Endothelial cell of umbilical vein (primary cell): Measurements from ENCODE around the gene DNAAF2. TPM values are rescaled to one million over a fixed set of nuclear protein-coding genes. Genes with fewer than 3 reads are reported as not detected.

ENCODE experiments used
- BruUV-seq: library from RNA; stranded (reverse); fragments of 400-500 nt; replicated peaks from 2 replicates; lab custom pipeline; 2021; lab: Mats Ljungman, UMichigan
- CTCF ChIA-PET: fragments of 300-600, 350-600 bp; sonication (Branson Sonifier 250); formaldehyde crosslinking; loops from one replicate; lab custom pipeline; 2021; ENCODE audit warnings: antibody characterized with exemption, inconsistent platforms; lab: Charles Lee
- POLR2A ChIA-PET: fragments of 300-600, 350-600 bp; sonication (Branson Sonifier 250); formaldehyde crosslinking; loops from one replicate; lab custom pipeline; 2021; ENCODE audit warnings: antibody characterized with exemption, inconsistent platforms; lab: Charles Lee
- DNase-seq: peaks from one replicate; pipeline ENCODE4 v3.0.0-alpha.2; 2011; ENCODE audit warnings: low read depth, low spot score
- FAIRE-seq: peaks from 2 replicates; lab custom pipeline; 2011; peaks lifted over from hg19 to GRCh38; lab: Jason Lieb, UNC
- H2AFZ ChIP-seq: 2 replicates; pipeline ENCODE4 v1.6.0; 2012; ENCODE audit warnings: low read depth, low read length, control low read depth, inconsistent platforms
- H3K27ac ChIP-seq: 2 replicates; pipeline ENCODE4 v1.5.1; 2011; ENCODE audit warnings: low read depth, mild to moderate bottlenecking, control low read depth, low read length, moderate library complexity; ENCODE audit not compliant: insufficient read depth
- H3K27me3 ChIP-seq, 2 experiments: 2 replicates each; pipeline versions ENCODE4 v1.6.0 to v1.6.1; 2011; ENCODE audit warnings: low read length in 2 of 2, mixed read lengths in 1 of 2; ENCODE audit not compliant: control insufficient read depth in 2 of 2, insufficient read depth in 2 of 2
- H3K36me3 ChIP-seq, 2 experiments: 2 replicates in 1 of 2; 3 replicates in 1 of 2; pipeline ENCODE4 v1.5.1; 2011; ENCODE audit warnings: low read length in 2 of 2, mild to moderate bottlenecking in 1 of 2, moderate library complexity in 1 of 2; ENCODE audit not compliant: control insufficient read depth in 2 of 2, insufficient read depth in 2 of 2; ENCODE audit errors: extremely low read depth in 1 of 2
- H3K4me1 ChIP-seq: 3 replicates; pipeline ENCODE4 v1.5.1; 2011; ENCODE audit warnings: mild to moderate bottlenecking, low read length; ENCODE audit not compliant: control insufficient read depth, insufficient read depth; ENCODE audit errors: extremely low read depth
- H3K4me2 ChIP-seq: 2 replicates; pipeline ENCODE4 v1.6.1; 2011; ENCODE audit warnings: low read length, control low read depth, mixed read lengths; ENCODE audit not compliant: insufficient read depth
- H3K4me3 ChIP-seq, 3 experiments: fragments of 200-600 bp in 1 of 3; sonication (generic), shearing (Covaris generic) in 1 of 3; replicated peaks in 1 of 3; 2 replicates each; pipeline ENCODE4 v1.5.1; 2011 to 2016; ENCODE audit warnings: control low read depth in 3 of 3, low read length in 3 of 3, mild to moderate bottlenecking in 2 of 3, inconsistent platforms in 1 of 3, low read depth in 1 of 3, moderate library complexity in 1 of 3; ENCODE audit not compliant: insufficient read depth in 1 of 3
- H3K79me2 ChIP-seq: 2 replicates; pipeline ENCODE4 v1.6.0; 2012; ENCODE audit warnings: low read length, inconsistent platforms; ENCODE audit not compliant: control insufficient read depth, insufficient read depth
- H3K9ac ChIP-seq: replicated peaks from 2 replicates; pipeline ENCODE3; 2011; ENCODE audit warnings: low read length, control low read depth; ENCODE audit not compliant: insufficient read depth; ENCODE audit errors: extremely low read depth
- H3K9me1 ChIP-seq: replicated peaks from 3 replicates; pipeline ENCODE4 v1.6.0; 2011; ENCODE audit warnings: mild to moderate bottlenecking, low read length; ENCODE audit not compliant: control insufficient read depth, insufficient read depth; ENCODE audit errors: extremely low read depth
- H3K9me3 ChIP-seq: replicated peaks from 2 replicates; pipeline ENCODE4 v1.5.1; 2012; ENCODE audit warnings: low read length, inconsistent platforms; ENCODE audit not compliant: control insufficient read depth, insufficient read depth
- H4K20me1 ChIP-seq: replicated peaks from 2 replicates; pipeline ENCODE3; 2011; ENCODE audit warnings: mild to moderate bottlenecking, low read length; ENCODE audit not compliant: control insufficient read depth, insufficient read depth; ENCODE audit errors: extremely low read depth
- GATA2 ChIP-seq: IDR thresholded peaks from 2 replicates; pipeline ENCODE4 v1.7.0; 2011; ENCODE audit warnings: low read depth, mild to moderate bottlenecking, moderate library complexity, mixed read lengths, low read length; ENCODE audit not compliant: insufficient read length, insufficient read depth
- JUN ChIP-seq: IDR thresholded peaks from 2 replicates; pipeline ENCODE4 v1.6.1; 2011; ENCODE audit warnings: borderline replicate concordance, low read depth; ENCODE audit not compliant: insufficient read length, insufficient read depth
- MYC ChIP-seq: IDR thresholded peaks from one replicate; pipeline ENCODE4 v1.6.1; 2011; ENCODE audit warnings: mild to moderate bottlenecking, low read depth, low read length
- POLR2A ChIP-seq: IDR thresholded peaks from 2 replicates; pipeline ENCODE4 v1.6.1; 2012; ENCODE audit warnings: low read depth, mild to moderate bottlenecking, control low read depth, low read length
- POLR2AphosphoS5 ChIP-seq: IDR thresholded peaks from 2 replicates; pipeline ENCODE4 v1.6.1; 2012; ENCODE audit warnings: low read depth, mild to moderate bottlenecking, control low read depth, low read length, moderate library complexity; ENCODE audit not compliant: insufficient read depth
- dilution Hi-C: fragments of 300-500 bp; cut with MboI; formaldehyde crosslinking; loops from one replicate; pipeline ENCODE4 v1.15.0; 2019; ENCODE audit warnings: low sequenced_read_pairs; ENCODE audit not compliant: extremely low pct_ligation_motif_present
- intact Hi-C: fragments of 100-400 bp; cut with micrococcal nuclease; formaldehyde crosslinking; loops from one replicate; pipeline ENCODE4 v1.10.0; 2022
- polyA plus RNA-seq, 4 experiments: library from polyadenylated mRNA; depleted of rRNA in 3 of 4; stranded (reverse) in 3 of 4; unstranded in 1 of 4; fragments of >200 nt; gene quantifications; 2 replicates each; pipeline versions ENCODE4 v1.2.1 to v1.2.3, GENCODE V29; 2011 to 2012; ENCODE audit warnings: missing spikeins in 1 of 4
- total RNA-seq: library from RNA; stranded (reverse); gene quantifications from 2 replicates; pipeline ENCODE4 v1.2.3, GENCODE V29; 2021
- TF ChIP-seq, protein P1 (sequence below), 2 donors: IDR thresholded peaks; 1 replicate in 1 of 2; 2 replicates in 1 of 2; pipeline ENCODE4 v1.5.1; 2011; ENCODE audit warnings: low read length in 2 of 2, mild to moderate bottlenecking in 2 of 2, moderate library complexity in 2 of 2, control low read depth in 1 of 2, inconsistent platforms in 1 of 2, low read depth in 1 of 2; ENCODE audit not compliant: insufficient read depth in 1 of 2; ENCODE audit errors: extremely low read depth in 1 of 2
- TF ChIP-seq, protein P2 (sequence below): IDR thresholded peaks from 2 replicates; pipeline ENCODE4 v1.6.1; 2011; ENCODE audit not compliant: insufficient read depth, insufficient read length

The DNAAF2 gene
- total and polyA plus RNA-seq, 2 donors (not counting 3 experiments of a cell fraction or from before 2014, with no cell fraction given), result 3.0 to 5.7 TPM

DNA sequence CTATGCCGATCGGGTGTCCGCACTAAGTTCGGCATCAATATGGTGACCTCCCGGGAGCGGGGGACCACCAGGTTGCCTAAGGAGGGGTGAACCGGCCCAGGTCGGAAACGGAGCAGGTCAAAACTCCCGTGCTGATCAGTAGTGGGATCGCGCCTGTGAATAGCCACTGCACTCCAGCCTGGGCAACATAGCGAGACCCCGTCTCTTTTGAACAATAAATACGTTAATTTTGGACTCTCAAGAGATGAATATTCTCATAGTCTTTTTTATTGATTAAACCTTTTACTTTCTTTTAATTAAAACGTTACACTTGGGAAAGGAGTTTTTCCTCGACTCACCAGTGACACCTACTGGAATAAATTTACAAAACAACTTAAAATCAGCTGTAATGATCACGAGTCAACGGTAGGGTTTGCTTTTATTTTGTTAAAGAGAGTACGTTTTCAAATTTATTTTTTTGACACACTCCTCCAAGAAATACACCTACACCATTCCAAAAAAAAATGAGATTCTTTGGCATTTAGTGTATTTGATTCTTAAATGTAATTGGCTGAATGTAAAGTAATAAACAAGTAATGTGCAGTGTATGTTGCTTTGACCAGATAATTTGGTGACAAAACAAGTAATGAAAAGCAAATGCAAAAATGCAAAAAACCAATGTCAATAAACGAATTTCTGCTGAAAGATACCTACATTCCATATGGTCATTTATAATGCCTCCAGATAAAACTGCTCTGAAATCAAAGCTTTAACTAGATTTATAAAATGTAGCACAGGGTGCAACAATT lies 48.2 kb downstream of the DNAAF2 start:
- Histone ChIP-seq H3K79me2 (peaks cover 43% of the 10 kb centered on the region), H3K9me3 (no peaks in the 10 kb centered on the region), H3K9me1 (no peaks in the 10 kb centered on the region), H3K4me3 (peak overlapping the region in 1 of 3 experiments; percentile 34), H3K4me2 (peak overlapping the region; percentile 75), H3K4me1 (peaks cover 10% of the 10 kb centered on the region), H3K36me3 (peaks cover 6 to 8% of the 10 kb centered on the region in 2 experiments), H3K27me3 (no peaks in the 10 kb centered on the region), H3K9ac (peak overlapping the region; percentile 29), H4K20me1 (peaks cover 5% of the 10 kb centered on the region), H2AFZ (peak overlapping the region; percentile 36), H3K27ac (peak overlapping the region; percentile 82)
- TF ChIP-seq POLR2AphosphoS5 (peak; percentile 11), POLR2A (no peak), JUN (no peak), MYC (no peak), GATA2 (peak; percentile 21)
- TF ChIP-seq, protein P1, sequence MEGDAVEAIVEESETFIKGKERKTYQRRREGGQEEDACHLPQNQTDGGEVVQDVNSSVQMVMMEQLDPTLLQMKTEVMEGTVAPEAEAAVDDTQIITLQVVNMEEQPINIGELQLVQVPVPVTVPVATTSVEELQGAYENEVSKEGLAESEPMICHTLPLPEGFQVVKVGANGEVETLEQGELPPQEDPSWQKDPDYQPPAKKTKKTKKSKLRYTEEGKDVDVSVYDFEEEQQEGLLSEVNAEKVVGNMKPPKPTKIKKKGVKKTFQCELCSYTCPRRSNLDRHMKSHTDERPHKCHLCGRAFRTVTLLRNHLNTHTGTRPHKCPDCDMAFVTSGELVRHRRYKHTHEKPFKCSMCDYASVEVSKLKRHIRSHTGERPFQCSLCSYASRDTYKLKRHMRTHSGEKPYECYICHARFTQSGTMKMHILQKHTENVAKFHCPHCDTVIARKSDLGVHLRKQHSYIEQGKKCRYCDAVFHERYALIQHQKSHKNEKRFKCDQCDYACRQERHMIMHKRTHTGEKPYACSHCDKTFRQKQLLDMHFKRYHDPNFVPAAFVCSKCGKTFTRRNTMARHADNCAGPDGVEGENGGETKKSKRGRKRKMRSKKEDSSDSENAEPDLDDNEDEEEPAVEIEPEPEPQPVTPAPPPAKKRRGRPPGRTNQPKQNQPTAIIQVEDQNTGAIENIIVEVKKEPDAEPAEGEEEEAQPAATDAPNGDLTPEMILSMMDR (IDR thresholded peaks at IDR 0.05; ENCODE audit: extremely low read depth in 1 of 2, insufficient read depth in 1 of 2, low read depth in 1 of 2, low read length in 2 of 2), result peak; percentile 59 to 62
- TF ChIP-seq, protein P2, sequence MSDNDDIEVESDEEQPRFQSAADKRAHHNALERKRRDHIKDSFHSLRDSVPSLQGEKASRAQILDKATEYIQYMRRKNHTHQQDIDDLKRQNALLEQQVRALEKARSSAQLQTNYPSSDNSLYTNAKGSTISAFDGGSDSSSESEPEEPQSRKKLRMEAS, result no peak
- FAIRE-seq, result peak; percentile 79
- dilution Hi-C loops (no loop called here), intact Hi-C loops (loop anchor here (1.0 to 5.0 kb wide), 7 partner anchors 11 to 180 kb away; partner anchors contain the start of genes KLHDC1, LRR1, MGAT2 and RPL36AL)
- no TSS peak for BruUV-seq
- DNase-seq, result peak; percentile 87
- ChIA-PET CTCF (interaction anchor here (0.7 to 3.8 kb wide), 12 partner anchors 8 to 125 kb away, joined by 3 to 30 read pairs (median 8); partner anchors contain the start of genes LRR1, MGAT2 and RPL36AL), POLR2A (interaction anchor here (0.5 to 2.5 kb wide), 5 partner anchors 8 to 181 kb away, joined by 3 to 12 read pairs (median 10); partner anchors contain the start of genes KLHDC2, LRR1, MGAT2 and RPL36AL)
